RWPE1 (cell line): ENCODE measurements around the gene MCEE.

Source experiments
- CTCF ChIA-PET: fragments of 350-600 bp; sonication (Branson Sonifier 250); formaldehyde crosslinking; extraction: SDS; loops from one replicate; lab custom pipeline; 2021; lab: Yijun Ruan, JAX
- POLR2A ChIA-PET: fragments of 400-600 bp; formaldehyde crosslinking; extraction: SDS; loops from one replicate; lab custom pipeline; 2020; ENCODE audit warnings: antibody characterized with exemption; ENCODE audit not compliant: low non-redundant PET; lab: Yijun Ruan, JAX
- DNase-seq: peaks from one replicate; pipeline ENCODE4 v3.0.0; 2012; ENCODE audit warnings: low spot score
- H3K27ac ChIP-seq: fragments of 450-650 bp; 2 replicates; pipeline ENCODE4 v1.5.1; 2017
- TF ChIP-seq, protein P1 (sequence below): fragments of 450-650 bp; conservative IDR thresholded peaks from 2 replicates; pipeline ENCODE4 v1.5.1; 2017; ENCODE audit warnings: low read depth, mild to moderate bottlenecking

MCEE gene

DNA sequence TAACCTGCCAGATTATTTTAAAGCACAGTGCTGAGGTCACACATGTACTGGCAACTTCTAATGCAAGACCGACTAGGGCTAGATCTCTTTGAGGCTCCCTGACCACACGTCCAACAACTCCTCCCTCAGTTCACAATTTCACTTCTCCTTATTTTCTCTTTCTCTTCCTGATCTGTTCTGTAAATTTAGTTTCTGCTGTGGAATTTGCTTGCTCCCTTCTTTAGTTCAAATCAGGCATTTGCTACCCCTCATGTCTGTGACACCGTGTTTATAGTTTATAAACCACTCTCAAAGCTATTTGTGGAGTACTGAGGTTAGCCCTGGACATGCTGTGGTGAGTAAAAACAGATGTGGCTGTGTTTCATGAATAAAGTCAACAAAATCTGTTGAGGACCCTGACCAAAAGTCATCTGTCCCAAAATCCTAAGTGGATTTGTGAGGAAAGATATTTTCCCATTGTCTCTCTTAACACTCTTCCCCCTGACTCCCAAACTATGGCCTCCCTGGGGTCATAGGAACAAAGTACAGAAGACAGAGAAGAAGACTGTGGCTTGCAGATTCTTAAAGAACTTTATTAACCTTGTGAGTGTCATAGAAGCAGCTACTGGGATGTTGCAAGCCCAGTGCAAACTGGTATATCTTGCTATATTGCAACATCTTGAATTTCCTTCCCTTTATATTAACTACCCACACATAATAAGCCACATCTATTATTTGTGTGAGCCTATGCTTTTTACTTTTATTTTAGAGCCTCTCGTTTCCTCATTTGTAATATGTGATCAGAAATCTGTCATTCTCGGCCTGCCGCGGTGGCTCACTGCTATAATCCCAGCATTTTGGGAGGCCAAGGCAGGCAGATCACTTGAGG, 65.0 kb downstream of the MCEE start:
- ChIA-PET POLR2A (no interaction called here), CTCF (no interaction called here)
- TF ChIP-seq, protein P1, sequence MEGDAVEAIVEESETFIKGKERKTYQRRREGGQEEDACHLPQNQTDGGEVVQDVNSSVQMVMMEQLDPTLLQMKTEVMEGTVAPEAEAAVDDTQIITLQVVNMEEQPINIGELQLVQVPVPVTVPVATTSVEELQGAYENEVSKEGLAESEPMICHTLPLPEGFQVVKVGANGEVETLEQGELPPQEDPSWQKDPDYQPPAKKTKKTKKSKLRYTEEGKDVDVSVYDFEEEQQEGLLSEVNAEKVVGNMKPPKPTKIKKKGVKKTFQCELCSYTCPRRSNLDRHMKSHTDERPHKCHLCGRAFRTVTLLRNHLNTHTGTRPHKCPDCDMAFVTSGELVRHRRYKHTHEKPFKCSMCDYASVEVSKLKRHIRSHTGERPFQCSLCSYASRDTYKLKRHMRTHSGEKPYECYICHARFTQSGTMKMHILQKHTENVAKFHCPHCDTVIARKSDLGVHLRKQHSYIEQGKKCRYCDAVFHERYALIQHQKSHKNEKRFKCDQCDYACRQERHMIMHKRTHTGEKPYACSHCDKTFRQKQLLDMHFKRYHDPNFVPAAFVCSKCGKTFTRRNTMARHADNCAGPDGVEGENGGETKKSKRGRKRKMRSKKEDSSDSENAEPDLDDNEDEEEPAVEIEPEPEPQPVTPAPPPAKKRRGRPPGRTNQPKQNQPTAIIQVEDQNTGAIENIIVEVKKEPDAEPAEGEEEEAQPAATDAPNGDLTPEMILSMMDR, result no peak
- no peak overlapping the region for H3K27ac ChIP-seq
- no peak for DNase-seq

GRCh38 chr2:71064110-71064611, 65.9 kb downstream of the MCEE start:
- TF ChIP-seq, protein P1, result no peak
- H3K27ac ChIP-seq, result no peak overlapping the region
- DNase-seq, result peak; percentile 44
- POLR2A ChIA-PET, result no interaction called here
- CTCF ChIA-PET, result interaction anchor here (0.5 kb wide), 2 partner anchors 14 to 206 kb away, joined by 3 to 4 read pairs; no protein-coding TSS in a partner anchor

DNA sequence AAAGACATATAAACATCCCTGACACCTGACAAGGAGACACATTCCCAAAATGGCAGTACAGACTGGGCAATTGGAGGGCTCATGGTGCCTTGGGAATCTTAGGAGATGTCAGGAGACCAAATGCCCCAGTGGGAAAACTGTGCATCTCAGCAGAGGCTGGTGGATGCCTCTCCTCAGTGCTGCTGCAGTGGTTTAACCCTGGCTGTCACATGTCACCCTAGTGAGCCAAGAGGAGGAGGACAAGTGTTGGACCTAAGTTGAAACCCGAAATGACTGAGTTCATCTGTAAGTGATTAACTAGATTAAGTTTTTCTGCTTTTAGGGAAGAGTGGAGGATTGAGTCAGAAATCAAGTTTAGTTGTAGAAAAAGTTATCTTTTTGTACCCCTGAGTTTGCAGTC, 66.8 kb downstream of the MCEE start:
- TF ChIP-seq, protein P1, result no peak
- ChIA-PET CTCF (no interaction called here), POLR2A (no interaction called here)
- no peak for DNase-seq
- no peak overlapping the region for H3K27ac ChIP-seq

DNA sequence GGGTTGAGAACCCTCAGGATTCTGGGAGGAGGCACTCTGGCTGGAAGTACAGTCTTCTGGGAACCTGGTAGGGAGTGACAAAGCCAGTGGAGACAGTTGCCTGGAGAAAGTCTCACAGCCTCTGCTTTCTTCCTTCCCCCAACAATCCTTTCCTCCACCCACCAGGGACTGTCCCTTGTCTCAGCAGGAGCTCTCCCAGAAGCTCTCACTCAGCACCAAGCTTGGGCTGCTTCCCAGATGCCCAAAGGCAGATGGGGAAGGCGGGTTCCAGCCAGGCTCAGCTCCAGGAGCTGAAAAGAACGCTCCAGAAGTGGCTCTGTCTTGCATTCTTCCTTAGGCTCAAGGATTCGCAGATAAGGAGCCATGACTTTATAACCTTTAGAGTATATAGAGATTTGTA, 69.2 kb downstream of the MCEE start:
- CTCF ChIA-PET, result no interaction called here
- POLR2A ChIA-PET, result no interaction called here
- H3K27ac ChIP-seq, result no peak overlapping the region
- TF ChIP-seq, protein P1, result no peak
- no peak for DNase-seq

- ChIA-PET CTCF (no interaction called here), POLR2A (no interaction called here)
- no peak overlapping the region for H3K27ac ChIP-seq
- TF ChIP-seq, protein P1, result no peak
- no peak for DNase-seq
These were observed 69.8 kb downstream of the MCEE start for GRCh38 chr2:71060211-71060610.
